GM12874 (cell line): ENCODE measurements around the gene KRTAP9-6.
"Not testable (repeated sequence)": the region's sequence is repeated elsewhere in the genome, so short reads cannot be mapped to it uniquely, and the experiment has no call there.

Source experiments
- TF ChIP-seq, protein P1 (sequence below): IDR thresholded peaks from 2 replicates; pipeline ENCODE4 v1.5.1; 2011; ENCODE audit warnings: low read depth, mild to moderate bottlenecking, control low read depth, low read length, moderate library complexity; ENCODE audit not compliant: insufficient read depth

The KRTAP9-6 gene

DNA sequence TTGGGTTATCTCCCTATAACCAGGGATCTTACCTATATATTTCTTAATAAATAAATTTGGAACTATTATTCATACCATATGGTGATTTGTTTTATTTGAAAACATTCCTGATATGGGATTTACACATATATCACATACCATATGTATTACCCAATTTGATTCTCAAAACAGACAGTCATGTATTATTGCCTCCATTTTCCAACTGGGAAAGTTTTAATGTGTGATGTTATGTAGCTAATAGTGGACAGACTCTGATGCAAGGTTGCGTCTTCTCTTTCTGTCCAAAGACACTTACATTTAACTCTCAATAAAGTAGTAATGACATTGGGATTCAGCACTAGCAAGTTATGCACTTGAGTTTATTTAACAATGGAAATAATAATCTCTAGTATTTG is 8.9 kb upstream of the KRTAP9-6 start:
- TF ChIP-seq, protein P1, sequence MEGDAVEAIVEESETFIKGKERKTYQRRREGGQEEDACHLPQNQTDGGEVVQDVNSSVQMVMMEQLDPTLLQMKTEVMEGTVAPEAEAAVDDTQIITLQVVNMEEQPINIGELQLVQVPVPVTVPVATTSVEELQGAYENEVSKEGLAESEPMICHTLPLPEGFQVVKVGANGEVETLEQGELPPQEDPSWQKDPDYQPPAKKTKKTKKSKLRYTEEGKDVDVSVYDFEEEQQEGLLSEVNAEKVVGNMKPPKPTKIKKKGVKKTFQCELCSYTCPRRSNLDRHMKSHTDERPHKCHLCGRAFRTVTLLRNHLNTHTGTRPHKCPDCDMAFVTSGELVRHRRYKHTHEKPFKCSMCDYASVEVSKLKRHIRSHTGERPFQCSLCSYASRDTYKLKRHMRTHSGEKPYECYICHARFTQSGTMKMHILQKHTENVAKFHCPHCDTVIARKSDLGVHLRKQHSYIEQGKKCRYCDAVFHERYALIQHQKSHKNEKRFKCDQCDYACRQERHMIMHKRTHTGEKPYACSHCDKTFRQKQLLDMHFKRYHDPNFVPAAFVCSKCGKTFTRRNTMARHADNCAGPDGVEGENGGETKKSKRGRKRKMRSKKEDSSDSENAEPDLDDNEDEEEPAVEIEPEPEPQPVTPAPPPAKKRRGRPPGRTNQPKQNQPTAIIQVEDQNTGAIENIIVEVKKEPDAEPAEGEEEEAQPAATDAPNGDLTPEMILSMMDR: no peak

- TF ChIP-seq, protein P1: no peak
Measured at GRCh38 chr17:41258406-41258805, 6.8 kb upstream of the KRTAP9-6 start.

- TF ChIP-seq, protein P1: no peak
Measured at GRCh38 chr17:41263212-41263611, 2.0 kb upstream of the KRTAP9-6 start.

DNA sequence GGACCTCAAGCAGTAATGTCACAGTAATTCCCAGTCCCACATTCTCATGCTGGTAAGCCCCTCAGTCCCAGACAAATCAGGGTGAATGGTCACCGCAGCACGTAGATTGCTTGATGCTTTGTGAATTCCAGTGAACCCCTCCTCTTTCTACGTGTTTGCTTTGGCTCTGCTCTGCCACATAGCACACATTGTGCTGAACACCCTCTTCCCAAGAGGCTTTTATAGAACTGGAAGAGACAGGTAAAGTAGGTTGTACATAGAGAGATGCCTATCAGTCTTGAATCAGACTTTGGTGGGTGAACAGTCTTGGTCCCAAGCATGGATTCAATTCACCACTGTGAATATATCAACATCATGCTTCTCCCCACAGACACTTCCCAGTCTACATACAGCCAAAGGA is 579 bp upstream of the KRTAP9-6 start:
- TF ChIP-seq, protein P1: no peak

DNA sequence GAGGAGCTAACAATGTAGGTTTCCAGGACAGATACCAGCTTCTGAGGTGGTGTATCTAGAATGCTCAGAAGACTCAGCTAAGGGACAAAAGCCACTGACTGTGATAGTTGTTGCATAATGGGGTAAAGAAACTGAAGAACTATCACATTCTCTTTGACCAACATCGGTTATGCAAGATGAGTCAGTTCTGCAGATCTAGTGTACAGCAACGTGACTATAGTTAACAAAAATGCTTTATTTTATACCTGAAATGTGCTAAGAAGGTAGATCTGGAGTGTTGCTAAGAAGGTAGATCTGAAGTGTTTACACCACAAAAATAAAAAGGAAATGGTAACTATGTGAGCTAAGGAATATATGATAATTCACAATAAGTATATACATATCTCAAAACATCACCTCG is 2.5 kb downstream of the KRTAP9-6 start:
- TF ChIP-seq, protein P1: no peak

GRCh38 chr17:41271858-41272257 is 6.7 kb downstream of the KRTAP9-6 start:
- TF ChIP-seq, protein P1: no peak

- TF ChIP-seq, protein P1: not testable (repeated sequence)
Measured at GRCh38 chr17:41275648-41276190, 10.5 kb downstream of the KRTAP9-6 start, which contains the start of gene KRTAP9-7. KRTAP9-7 (plus strand) TSS chr17:41275698; CDS start chr17:41275698, 0 bp downstream.
